MCF 10A (cell line): ENCODE measurements around the gene ADARB2. TPM values are rescaled to one million over a fixed set of nuclear protein-coding genes. Genes with fewer than 3 reads are reported as not detected.

Source experiments
- BruUV-seq: library from RNA; stranded (reverse); fragments of 400-500 nt; replicated peaks from 2 replicates; lab custom pipeline; 2021; lab: Mats Ljungman, UMichigan
- CTCF ChIA-PET: fragments of 300-600 bp; sonication (Branson Sonifier 250); formaldehyde crosslinking; extraction: SDS; loops from one replicate; lab custom pipeline; 2021; ENCODE audit warnings: antibody characterized with exemption, inconsistent platforms; lab: Yijun Ruan, JAX
- POLR2A ChIA-PET: fragments of 300-600, 350-650 bp; sonication (Branson Sonifier 250); formaldehyde crosslinking; extraction: SDS; loops from one replicate; lab custom pipeline; 2020; ENCODE audit warnings: antibody characterized with exemption, inconsistent platforms; lab: Yijun Ruan, JAX
- DNase-seq: peaks from one replicate; pipeline ENCODE4 v3.0.0-alpha.2; 2018; ENCODE audit not compliant: unreplicated experiment
- H3K27ac Mint-ChIP-seq: one replicate; pipeline ENCODE4 v1.8.0; 2022; ENCODE audit warnings: mild to moderate bottlenecking, low read depth, mixed read lengths; ENCODE audit not compliant: unreplicated experiment
- H3K27me3 Mint-ChIP-seq: one replicate; pipeline ENCODE4 v1.8.0; 2022; ENCODE audit warnings: mixed read lengths; ENCODE audit not compliant: insufficient read depth, unreplicated experiment
- H3K36me3 Mint-ChIP-seq: one replicate; pipeline ENCODE4 v1.8.0; 2022; ENCODE audit warnings: mild to moderate bottlenecking, moderate library complexity, mixed read lengths; ENCODE audit not compliant: insufficient read depth, unreplicated experiment
- H3K4me1 Mint-ChIP-seq: one replicate; pipeline ENCODE4 v1.8.0; 2022; ENCODE audit warnings: mixed read lengths; ENCODE audit not compliant: insufficient read depth, unreplicated experiment
- H3K4me3 Mint-ChIP-seq: one replicate; pipeline ENCODE4 v1.8.0; 2022; ENCODE audit warnings: mild to moderate bottlenecking, moderate library complexity, mixed read lengths; ENCODE audit not compliant: unreplicated experiment
- H3K9me3 Mint-ChIP-seq: one replicate; pipeline ENCODE4 v1.8.0; 2022; ENCODE audit warnings: mixed read lengths; ENCODE audit not compliant: unreplicated experiment
- intact Hi-C: fragments of 100-400 bp; cut with micrococcal nuclease; formaldehyde crosslinking; loops from 2 replicates; pipeline ENCODE4 v1.14.1; 2022
- total RNA-seq: library from RNA; stranded (reverse); gene quantifications from 2 replicates; pipeline ENCODE4 v1.2.3, GENCODE V29; 2022
- TF ChIP-seq, protein P1 (sequence below): fragments of 200-600 bp; IDR thresholded peaks from one replicate; pipeline ENCODE4 v1.8.0; 2022; ENCODE audit warnings: antibody characterized with exemption, mild to moderate bottlenecking; ENCODE audit not compliant: unreplicated experiment

The ADARB2 gene
- total RNA-seq, 1 experiment from 2014 or later: 0.96 TPM

DNA sequence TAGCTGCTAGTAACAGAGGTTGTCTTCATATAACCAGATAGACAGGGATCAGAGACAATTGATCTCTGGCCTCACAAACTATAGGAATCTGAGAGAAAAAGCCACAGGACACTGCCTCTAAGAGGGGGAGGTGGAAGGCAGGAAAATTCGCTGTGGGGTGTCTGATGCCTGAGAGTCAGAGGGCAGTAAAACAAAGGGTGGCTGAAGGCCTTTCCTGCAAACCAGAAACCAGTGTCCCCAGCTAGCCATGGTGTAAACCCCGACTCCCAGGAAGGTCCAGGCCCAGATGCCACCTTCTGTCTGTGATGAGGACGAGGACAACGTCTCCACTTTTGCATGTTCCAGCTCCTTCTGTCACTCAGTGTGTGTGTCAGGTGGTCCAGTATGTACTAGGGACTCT lies 215.1 kb downstream of the ADARB2 start:
- Mint-ChIP-seq H3K27ac (no peak overlapping the region), H3K36me3 (no peaks in the 10 kb centered on the region), H3K4me1 (no peaks in the 10 kb centered on the region), H3K27me3 (peaks cover 3% of the 10 kb centered on the region), H3K9me3 (no peaks in the 10 kb centered on the region), H3K4me3 (no peak overlapping the region)
- TF ChIP-seq, protein P1, sequence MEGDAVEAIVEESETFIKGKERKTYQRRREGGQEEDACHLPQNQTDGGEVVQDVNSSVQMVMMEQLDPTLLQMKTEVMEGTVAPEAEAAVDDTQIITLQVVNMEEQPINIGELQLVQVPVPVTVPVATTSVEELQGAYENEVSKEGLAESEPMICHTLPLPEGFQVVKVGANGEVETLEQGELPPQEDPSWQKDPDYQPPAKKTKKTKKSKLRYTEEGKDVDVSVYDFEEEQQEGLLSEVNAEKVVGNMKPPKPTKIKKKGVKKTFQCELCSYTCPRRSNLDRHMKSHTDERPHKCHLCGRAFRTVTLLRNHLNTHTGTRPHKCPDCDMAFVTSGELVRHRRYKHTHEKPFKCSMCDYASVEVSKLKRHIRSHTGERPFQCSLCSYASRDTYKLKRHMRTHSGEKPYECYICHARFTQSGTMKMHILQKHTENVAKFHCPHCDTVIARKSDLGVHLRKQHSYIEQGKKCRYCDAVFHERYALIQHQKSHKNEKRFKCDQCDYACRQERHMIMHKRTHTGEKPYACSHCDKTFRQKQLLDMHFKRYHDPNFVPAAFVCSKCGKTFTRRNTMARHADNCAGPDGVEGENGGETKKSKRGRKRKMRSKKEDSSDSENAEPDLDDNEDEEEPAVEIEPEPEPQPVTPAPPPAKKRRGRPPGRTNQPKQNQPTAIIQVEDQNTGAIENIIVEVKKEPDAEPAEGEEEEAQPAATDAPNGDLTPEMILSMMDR: no peak
- ChIA-PET CTCF (no interaction called here), POLR2A (no interaction called here)
- no TSS peak for BruUV-seq
- no peak for DNase-seq
- intact Hi-C loops: no loop called here

DNA sequence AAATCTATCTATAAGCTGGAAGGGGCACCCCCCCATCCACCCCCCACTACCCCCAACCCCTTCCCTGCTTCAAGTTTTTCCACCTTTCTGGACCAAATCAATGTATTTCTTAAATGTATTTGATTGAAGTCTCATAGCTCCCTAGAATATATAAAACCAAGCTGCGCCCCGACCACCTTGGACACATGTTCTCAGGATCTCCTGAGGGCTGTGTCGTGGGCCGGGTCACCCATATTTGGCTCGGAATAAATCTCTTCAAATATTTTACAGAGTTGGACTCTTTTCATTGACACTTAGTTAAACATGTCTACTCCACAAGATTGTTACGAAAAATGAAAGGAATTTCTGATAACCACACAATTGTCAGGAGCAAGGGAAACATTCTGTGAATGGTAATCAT lies 215.6 kb downstream of the ADARB2 start:
- intact Hi-C loops: no loop called here
- no peak overlapping the region for H3K27ac Mint-ChIP-seq
- H3K27me3 Mint-ChIP-seq: no peaks in the 10 kb centered on the region
- no peak for DNase-seq
- H3K4me3 Mint-ChIP-seq: no peak overlapping the region
- BruUV-seq: no TSS peak
- H3K36me3 Mint-ChIP-seq: no peaks in the 10 kb centered on the region
- POLR2A ChIA-PET: no interaction called here
- no peaks in the 10 kb centered on the region for H3K4me1 Mint-ChIP-seq
- CTCF ChIA-PET: no interaction called here
- no peaks in the 10 kb centered on the region for H3K9me3 Mint-ChIP-seq
- TF ChIP-seq, protein P1: no peak

DNA sequence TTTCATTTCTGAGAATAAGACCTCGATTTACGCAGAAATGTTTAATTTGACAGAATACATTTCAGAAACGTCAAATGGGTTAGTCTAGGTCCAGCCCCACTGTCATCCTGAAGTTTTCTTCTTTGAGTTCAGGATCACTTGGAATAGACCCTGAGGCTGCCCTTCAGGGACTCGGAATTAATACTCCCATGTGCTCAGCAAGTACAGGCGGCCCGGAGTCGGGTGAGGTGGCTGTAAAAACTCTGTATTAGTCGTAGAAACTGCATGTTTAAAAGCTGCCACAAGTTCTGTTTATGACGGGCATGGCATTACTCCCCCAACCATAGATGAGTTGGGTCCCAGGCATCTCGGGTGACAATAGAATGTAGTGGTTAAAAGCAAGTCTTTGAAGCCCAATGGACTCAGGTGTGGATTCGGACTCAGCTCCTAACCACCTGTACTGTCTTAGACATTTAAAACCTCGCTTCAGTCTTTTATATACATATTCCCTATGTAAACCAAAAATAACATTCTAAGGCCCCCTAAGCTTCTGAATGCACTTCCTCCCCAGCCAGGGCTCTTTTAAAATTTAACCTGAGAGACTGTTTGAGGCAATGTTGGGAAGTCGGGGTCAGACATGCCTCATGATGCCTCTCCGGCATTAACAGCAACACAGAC lies 216.3 kb downstream of the ADARB2 start:
- H3K4me3 Mint-ChIP-seq: no peak overlapping the region
- no peak overlapping the region for H3K27ac Mint-ChIP-seq
- no peaks in the 10 kb centered on the region for H3K4me1 Mint-ChIP-seq
- H3K27me3 Mint-ChIP-seq: no peaks in the 10 kb centered on the region
- ChIA-PET CTCF (no interaction called here), POLR2A (interaction anchor here (1.1 kb wide), 1 partner anchor 216 kb away, joined by 3 read pairs; the partner anchor contains the start of gene ADARB2)
- intact Hi-C loops: no loop called here
- no TSS peak for BruUV-seq
- H3K9me3 Mint-ChIP-seq: no peaks in the 10 kb centered on the region
- H3K36me3 Mint-ChIP-seq: no peaks in the 10 kb centered on the region
- DNase-seq: no peak
- TF ChIP-seq, protein P1: no peak

DNA sequence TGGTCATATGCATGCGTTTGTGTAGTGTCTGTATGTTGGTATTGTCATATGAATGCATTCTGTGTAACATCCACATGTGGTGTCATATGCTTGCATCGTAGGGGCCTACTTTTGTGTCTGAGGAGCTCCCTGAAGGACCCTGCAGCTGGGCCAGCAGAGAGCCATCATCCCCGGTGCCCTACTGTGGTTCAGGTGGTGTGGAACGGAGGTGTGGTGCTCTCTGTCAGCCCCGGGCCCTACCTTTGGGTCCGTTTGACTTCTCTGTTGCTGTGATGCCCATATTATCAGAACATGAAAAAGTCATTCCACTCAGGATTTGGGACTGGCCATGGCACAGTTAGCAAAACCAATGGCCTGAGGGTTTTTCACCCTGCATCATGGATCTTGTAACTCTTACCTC lies 217.9 kb downstream of the ADARB2 start:
- no peaks in the 10 kb centered on the region for H3K36me3 Mint-ChIP-seq
- no peak overlapping the region for H3K4me3 Mint-ChIP-seq
- TF ChIP-seq, protein P1: no peak
- H3K27ac Mint-ChIP-seq: no peak overlapping the region
- intact Hi-C loops: no loop called here
- H3K4me1 Mint-ChIP-seq: no peaks in the 10 kb centered on the region
- H3K27me3 Mint-ChIP-seq: no peaks in the 10 kb centered on the region
- ChIA-PET CTCF (no interaction called here), POLR2A (no interaction called here)
- no peaks in the 10 kb centered on the region for H3K9me3 Mint-ChIP-seq
- DNase-seq: no peak
- no TSS peak for BruUV-seq
